Sigmoid colon (tissue), 4 donors: ENCODE measurements around the gene SPSB1.

ENCODE experiments used
- POLR2AphosphoS5 ChIP-seq, 4 donors: sonication (generic); formaldehyde crosslinking; IDR thresholded peaks; one replicate each; pipeline ENCODE4 v1.6.1; 2017; ENCODE audit warnings: antibody characterized with exemption in 4 of 4
- TF ChIP-seq, protein P1 (sequence below), 4 experiments: fragments of 450-650 bp in 3 of 4; fragments of 200-600 bp in 1 of 4; IDR thresholded peaks; one replicate each; pipeline ENCODE4 v1.5.1; 2016 to 2019; ENCODE audit warnings: antibody characterized with exemption in 4 of 4, mild to moderate bottlenecking in 3 of 4, moderate library complexity in 2 of 4

DNA sequence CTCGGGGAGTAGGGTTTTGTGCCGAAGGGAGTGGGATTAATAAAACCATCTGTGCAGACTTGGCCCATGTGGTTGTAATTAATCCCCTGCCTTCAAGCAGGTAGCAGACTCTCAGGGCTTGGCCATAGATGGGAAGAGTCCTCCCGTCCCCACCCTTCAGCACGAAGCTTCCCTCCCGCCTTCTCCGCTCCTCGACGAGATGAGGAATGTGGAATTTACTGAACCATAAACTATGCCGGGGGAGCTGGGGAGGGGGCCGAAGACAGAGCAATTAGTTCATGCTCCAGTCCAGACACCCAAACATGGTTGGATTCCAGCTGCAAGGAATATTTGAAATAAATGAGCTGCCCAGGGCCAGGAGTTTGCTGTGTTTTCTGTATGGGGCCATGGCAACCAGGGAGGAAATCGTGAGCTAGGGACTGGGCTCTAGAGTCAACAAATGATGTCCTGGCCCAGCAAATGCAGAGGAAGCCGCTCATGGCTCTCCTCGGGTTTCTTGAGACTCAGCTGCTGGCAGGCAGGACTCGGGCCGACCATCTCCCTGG, 78.8 kb downstream of the SPSB1 start:
- TF ChIP-seq, protein P1, sequence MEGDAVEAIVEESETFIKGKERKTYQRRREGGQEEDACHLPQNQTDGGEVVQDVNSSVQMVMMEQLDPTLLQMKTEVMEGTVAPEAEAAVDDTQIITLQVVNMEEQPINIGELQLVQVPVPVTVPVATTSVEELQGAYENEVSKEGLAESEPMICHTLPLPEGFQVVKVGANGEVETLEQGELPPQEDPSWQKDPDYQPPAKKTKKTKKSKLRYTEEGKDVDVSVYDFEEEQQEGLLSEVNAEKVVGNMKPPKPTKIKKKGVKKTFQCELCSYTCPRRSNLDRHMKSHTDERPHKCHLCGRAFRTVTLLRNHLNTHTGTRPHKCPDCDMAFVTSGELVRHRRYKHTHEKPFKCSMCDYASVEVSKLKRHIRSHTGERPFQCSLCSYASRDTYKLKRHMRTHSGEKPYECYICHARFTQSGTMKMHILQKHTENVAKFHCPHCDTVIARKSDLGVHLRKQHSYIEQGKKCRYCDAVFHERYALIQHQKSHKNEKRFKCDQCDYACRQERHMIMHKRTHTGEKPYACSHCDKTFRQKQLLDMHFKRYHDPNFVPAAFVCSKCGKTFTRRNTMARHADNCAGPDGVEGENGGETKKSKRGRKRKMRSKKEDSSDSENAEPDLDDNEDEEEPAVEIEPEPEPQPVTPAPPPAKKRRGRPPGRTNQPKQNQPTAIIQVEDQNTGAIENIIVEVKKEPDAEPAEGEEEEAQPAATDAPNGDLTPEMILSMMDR (IDR thresholded peaks at IDR 0.05) = no peak
- TF ChIP-seq POLR2AphosphoS5 (IDR thresholded peaks at IDR 0.05) = peak in 3 of 4 donors; percentile 67 to 73 (median 69)
